CD8-positive, alpha-beta memory T cell (primary cell): Measurements from ENCODE around the gene DAPL1. TPM values are rescaled to one million over a fixed set of nuclear protein-coding genes. Genes with fewer than 3 reads are reported as not detected.

Experiments
- CTCF ChIA-PET: fragments of 350-600 bp; sonication (Branson Sonifier 250); formaldehyde crosslinking; loops from one replicate; lab custom pipeline; 2021; ENCODE audit warnings: antibody characterized with exemption; lab: Charles Lee
- POLR2A ChIA-PET: fragments of 350-600 bp; sonication (Branson Sonifier 250); formaldehyde crosslinking; loops from one replicate; lab custom pipeline; 2021; ENCODE audit warnings: antibody characterized with exemption; lab: Charles Lee
- DNase-seq, 5 donors: peaks; one replicate each; pipeline versions ENCODE4 v3.0.0 to v3.0.0-alpha.2; 2020 to 2022; ENCODE audit warnings: mixed read lengths in 1 of 5
- H3K27ac ChIP-seq: one replicate; pipeline ENCODE4 v1.7.0; 2013; ENCODE audit warnings: low read depth, mild to moderate bottlenecking, low read length, moderate library complexity
- H3K27me3 ChIP-seq: 2 replicates; pipeline ENCODE4 v1.7.0; 2013; ENCODE audit warnings: low read length, mild to moderate bottlenecking; ENCODE audit not compliant: insufficient read depth, poor library complexity, severe bottlenecking
- H3K36me3 ChIP-seq: 2 replicates; pipeline ENCODE4 v1.7.0; 2013; ENCODE audit warnings: mild to moderate bottlenecking, low read length, moderate library complexity; ENCODE audit not compliant: insufficient read depth
- H3K4me1 ChIP-seq: 2 replicates; pipeline ENCODE4 v1.7.0; 2013; ENCODE audit warnings: mild to moderate bottlenecking, low read length, moderate library complexity; ENCODE audit not compliant: insufficient read depth
- H3K4me3 ChIP-seq: 2 replicates; pipeline ENCODE4 v1.7.0; 2013; ENCODE audit warnings: mild to moderate bottlenecking, low read length
- H3K9me3 ChIP-seq: 2 replicates; pipeline ENCODE4 v1.7.0; 2013; ENCODE audit warnings: mild to moderate bottlenecking, low read length
- H3K27ac Mint-ChIP-seq, 8 donors: one replicate each; pipeline ENCODE4 v1.8.0; 2020 to 2021; ENCODE audit warnings: mixed read lengths in 8 of 8, mild to moderate bottlenecking in 6 of 8, inconsistent platforms in 3 of 8, moderate library complexity in 3 of 8
- H3K27me3 Mint-ChIP-seq, 2 donors: one replicate each; pipeline ENCODE4 v1.8.0; 2020 to 2021; ENCODE audit warnings: mixed read lengths in 2 of 2, mild to moderate bottlenecking in 1 of 2, moderate library complexity in 1 of 2
- H3K36me3 Mint-ChIP-seq, 3 donors: one replicate each; pipeline ENCODE4 v1.8.0; 2020 to 2021; ENCODE audit warnings: mixed read lengths in 3 of 3, inconsistent platforms in 1 of 3, mild to moderate bottlenecking in 1 of 3
- H3K4me1 Mint-ChIP-seq, 3 donors: one replicate each; pipeline ENCODE4 v1.8.0; 2020 to 2021; ENCODE audit warnings: mixed read lengths in 3 of 3, inconsistent platforms in 1 of 3, mild to moderate bottlenecking in 1 of 3
- H3K4me3 Mint-ChIP-seq, 7 donors: one replicate each; pipeline ENCODE4 v1.8.0; 2020 to 2021; ENCODE audit warnings: mixed read lengths in 7 of 7, mild to moderate bottlenecking in 6 of 7, moderate library complexity in 4 of 7, inconsistent platforms in 2 of 7
- H3K9me3 Mint-ChIP-seq, 5 donors: one replicate each; pipeline ENCODE4 v1.8.0; 2020 to 2022; ENCODE audit warnings: mixed read lengths in 5 of 5, mild to moderate bottlenecking in 3 of 5, moderate library complexity in 2 of 5, inconsistent platforms in 1 of 5
- polyA plus RNA-seq: library from polyadenylated mRNA; unstranded; fragments of 300-500 nt; fragmentation: Illumina TruSeq; gene quantifications from one replicate; pipeline ENCODE4 v1.2.3, GENCODE V29; 2021
- total RNA-seq, 2 experiments: library from RNA; stranded (reverse); gene quantifications; one replicate each; pipeline ENCODE4 v1.2.3, GENCODE V29; 2021

Gene DAPL1
- total and polyA plus RNA-seq, 3 experiments from 2014 or later, result not detected

DNA sequence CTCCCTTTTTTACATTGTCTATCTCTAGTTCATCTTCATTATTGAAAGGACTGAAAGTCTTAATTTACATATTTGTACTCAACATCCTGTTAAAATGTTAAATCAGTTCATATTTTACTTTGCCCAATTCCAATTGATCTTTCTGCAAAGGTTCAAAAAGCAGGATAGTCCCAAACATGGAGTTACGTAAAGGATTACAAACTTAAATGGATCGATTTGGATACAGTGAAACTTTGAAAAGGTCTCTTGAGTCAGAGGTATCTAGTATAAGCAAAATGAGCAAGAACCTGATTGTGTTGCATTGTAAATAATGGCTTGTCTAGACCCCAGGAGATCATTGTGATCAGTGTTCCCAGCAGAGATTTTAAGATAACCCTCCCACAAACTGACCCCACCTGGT, 4.1 kb downstream of the DAPL1 start:
- H3K36me3 ChIP-seq, result no peaks in the 10 kb centered on the region
- no peak overlapping the region for H3K27ac ChIP-seq
- Mint-ChIP-seq H3K27ac (no peak overlapping the region), H3K27me3 (peaks cover 9 to 35% of the 10 kb centered on the region in 2 donors), H3K4me3 (no peak overlapping the region), H3K36me3 (no peaks in the 10 kb centered on the region), H3K9me3 (no peaks in the 10 kb centered on the region), H3K4me1 (no peaks in the 10 kb centered on the region)
- DNase-seq, result no peak
- H3K27me3 ChIP-seq, result no peaks in the 10 kb centered on the region
- H3K4me3 ChIP-seq, result no peak overlapping the region
- ChIA-PET CTCF (no interaction called here), POLR2A (no interaction called here)
- H3K9me3 ChIP-seq, result no peaks in the 10 kb centered on the region
- H3K4me1 ChIP-seq, result no peaks in the 10 kb centered on the region

- no peaks in the 10 kb centered on the region for H3K4me1 Mint-ChIP-seq
- no peaks in the 10 kb centered on the region for H3K36me3 ChIP-seq
Observed at GRCh38 chr2:158803506-158803905, 8.4 kb downstream of the DAPL1 start.

DNA sequence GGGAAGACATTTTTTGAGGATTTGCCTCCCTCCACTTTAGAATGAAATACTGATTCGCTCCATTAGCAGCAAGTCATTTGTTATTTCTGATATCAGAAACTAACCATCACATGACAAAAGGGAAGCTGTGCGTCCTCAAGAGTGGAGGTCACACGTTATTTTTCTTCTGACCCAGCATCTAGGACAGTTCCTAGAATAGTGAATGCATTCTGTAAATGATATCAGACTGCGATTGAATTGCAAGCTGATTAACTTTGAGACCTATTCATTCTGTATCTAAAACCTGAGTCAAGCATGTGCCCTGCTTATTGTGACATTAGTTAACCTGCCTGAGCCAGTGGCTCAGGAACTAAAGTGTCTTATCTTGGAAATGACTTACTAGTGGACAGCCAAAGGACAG, 10.1 kb downstream of the DAPL1 start:
- Mint-ChIP-seq H3K9me3 (no peaks in the 10 kb centered on the region), H3K27ac (no peak overlapping the region), H3K4me1 (no peaks in the 10 kb centered on the region), H3K36me3 (no peaks in the 10 kb centered on the region), H3K4me3 (no peak overlapping the region), H3K27me3 (peaks cover 5 to 27% of the 10 kb centered on the region in 2 donors)
- POLR2A ChIA-PET, result no interaction called here
- H3K4me1 ChIP-seq, result no peaks in the 10 kb centered on the region
- no peaks in the 10 kb centered on the region for H3K27me3 ChIP-seq
- DNase-seq, result no peak
- H3K4me3 ChIP-seq, result no peak overlapping the region
- H3K9me3 ChIP-seq, result no peaks in the 10 kb centered on the region
- CTCF ChIA-PET, result no interaction called here
- no peak overlapping the region for H3K27ac ChIP-seq
- no peaks in the 10 kb centered on the region for H3K36me3 ChIP-seq

More at GRCh38 chr2:158803506-158803905, 8.4 kb downstream of the DAPL1 start:
- Histone ChIP-seq H3K4me1 (no peaks in the 10 kb centered on the region), H3K9me3 (no peaks in the 10 kb centered on the region), H3K27ac (no peak overlapping the region), H3K27me3 (no peaks in the 10 kb centered on the region), H3K4me3 (no peak overlapping the region)
- ChIA-PET POLR2A (no interaction called here), CTCF (interaction anchor here (1.6 kb wide), 1 partner anchor 9 kb away, joined by 3 read pairs; no protein-coding TSS in a partner anchor)
- Mint-ChIP-seq H3K27ac (no peak overlapping the region), H3K27me3 (peaks cover 7 to 22% of the 10 kb centered on the region in 2 donors), H3K9me3 (no peaks in the 10 kb centered on the region), H3K36me3 (no peaks in the 10 kb centered on the region), H3K4me3 (no peak overlapping the region)
- no peak for DNase-seq

GRCh38 chr2:158805936-158806335, 10.8 kb downstream of the DAPL1 start:
- peaks cover 4 to 25% of the 10 kb centered on the region in 2 donors for H3K27me3 Mint-ChIP-seq
- no peaks in the 10 kb centered on the region for H3K4me1 ChIP-seq
- no peak overlapping the region for H3K27ac Mint-ChIP-seq
- H3K36me3 ChIP-seq, result no peaks in the 10 kb centered on the region
- no peak for DNase-seq
- no peak overlapping the region for H3K4me3 Mint-ChIP-seq
- no peaks in the 10 kb centered on the region for H3K36me3 Mint-ChIP-seq
- no peaks in the 10 kb centered on the region for H3K9me3 Mint-ChIP-seq
- CTCF ChIA-PET, result no interaction called here
- POLR2A ChIA-PET, result no interaction called here
- no peaks in the 10 kb centered on the region for H3K9me3 ChIP-seq
- no peaks in the 10 kb centered on the region for H3K27me3 ChIP-seq
- no peak overlapping the region for H3K27ac ChIP-seq
- no peaks in the 10 kb centered on the region for H3K4me1 Mint-ChIP-seq
- H3K4me3 ChIP-seq, result no peak overlapping the region

DNA sequence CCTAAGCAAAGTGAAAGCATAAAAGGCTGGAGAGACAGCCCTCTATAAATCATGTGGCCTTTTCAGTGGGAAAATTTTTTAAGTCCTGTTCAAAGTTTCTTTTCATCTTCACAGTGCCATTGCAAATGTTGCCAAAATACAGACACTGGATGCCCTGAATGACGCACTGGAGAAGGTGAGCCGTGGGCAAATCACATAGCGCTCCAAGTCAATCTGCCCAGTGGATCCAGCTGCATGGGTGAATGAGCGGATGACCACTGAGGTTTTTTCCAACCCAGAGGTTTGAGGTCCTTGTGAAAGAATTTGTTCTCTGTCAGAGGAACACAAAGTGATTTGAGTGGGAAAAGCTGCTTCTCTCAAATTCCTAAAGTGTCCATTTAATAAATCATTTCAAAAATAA, 11.8 kb downstream of the DAPL1 start:
- no peaks in the 10 kb centered on the region for H3K9me3 ChIP-seq
- Mint-ChIP-seq H3K4me1 (no peaks in the 10 kb centered on the region), H3K27ac (no peak overlapping the region), H3K27me3 (peaks cover 4 to 27% of the 10 kb centered on the region in 2 donors), H3K9me3 (no peaks in the 10 kb centered on the region), H3K36me3 (no peaks in the 10 kb centered on the region), H3K4me3 (no peak overlapping the region)
- no peaks in the 10 kb centered on the region for H3K4me1 ChIP-seq
- H3K27ac ChIP-seq, result no peak overlapping the region
- DNase-seq, result no peak
- no peaks in the 10 kb centered on the region for H3K36me3 ChIP-seq
- no peaks in the 10 kb centered on the region for H3K27me3 ChIP-seq
- ChIA-PET CTCF (no interaction called here), POLR2A (no interaction called here)
- no peak overlapping the region for H3K4me3 ChIP-seq

GRCh38 chr2:158808426-158808825, 13.3 kb downstream of the DAPL1 start:
- Histone ChIP-seq H3K36me3 (no peaks in the 10 kb centered on the region), H3K27ac (no peak overlapping the region), H3K9me3 (no peaks in the 10 kb centered on the region), H3K4me3 (no peak overlapping the region), H3K27me3 (no peaks in the 10 kb centered on the region), H3K4me1 (no peaks in the 10 kb centered on the region)
- ChIA-PET POLR2A (no interaction called here), CTCF (no interaction called here)
- H3K4me3 Mint-ChIP-seq, result no peak overlapping the region
- peaks cover 9 to 33% of the 10 kb centered on the region in 2 donors for H3K27me3 Mint-ChIP-seq
- H3K27ac Mint-ChIP-seq, result no peak overlapping the region
- no peaks in the 10 kb centered on the region for H3K9me3 Mint-ChIP-seq
- H3K36me3 Mint-ChIP-seq, result no peaks in the 10 kb centered on the region
- no peaks in the 10 kb centered on the region for H3K4me1 Mint-ChIP-seq
- no peak for DNase-seq

GRCh38 chr2:158809816-158810215, 14.7 kb downstream of the DAPL1 start:
- no peak for DNase-seq
- H3K9me3 Mint-ChIP-seq, result no peaks in the 10 kb centered on the region

GRCh38 chr2:158810731-158811460, 15.8 kb downstream of the DAPL1 start:
- Mint-ChIP-seq H3K36me3 (no peaks in the 10 kb centered on the region), H3K27me3 (peaks cover 10 to 41% of the 10 kb centered on the region in 2 donors), H3K4me1 (no peaks in the 10 kb centered on the region), H3K9me3 (no peaks in the 10 kb centered on the region), H3K4me3 (no peak overlapping the region), H3K27ac (no peak overlapping the region)
- H3K27me3 ChIP-seq, result no peaks in the 10 kb centered on the region
- ChIA-PET CTCF (no interaction called here), POLR2A (no interaction called here)
- DNase-seq, result no peak
- no peak overlapping the region for H3K4me3 ChIP-seq
- no peaks in the 10 kb centered on the region for H3K36me3 ChIP-seq
- no peaks in the 10 kb centered on the region for H3K4me1 ChIP-seq
- no peaks in the 10 kb centered on the region for H3K9me3 ChIP-seq
- H3K27ac ChIP-seq, result no peak overlapping the region

More at GRCh38 chr2:158809816-158810215, 14.7 kb downstream of the DAPL1 start:
- POLR2A ChIA-PET, result no interaction called here
- H3K4me3 Mint-ChIP-seq, result no peak overlapping the region
- CTCF ChIA-PET, result no interaction called here
- Histone ChIP-seq H3K27me3 (no peaks in the 10 kb centered on the region), H3K27ac (no peak overlapping the region), H3K4me1 (no peaks in the 10 kb centered on the region), H3K9me3 (no peaks in the 10 kb centered on the region), H3K4me3 (no peak overlapping the region), H3K36me3 (no peaks in the 10 kb centered on the region)
- H3K4me1 Mint-ChIP-seq, result no peaks in the 10 kb centered on the region
- peaks cover 10 to 38% of the 10 kb centered on the region in 2 donors for H3K27me3 Mint-ChIP-seq
- no peak overlapping the region for H3K27ac Mint-ChIP-seq
- H3K36me3 Mint-ChIP-seq, result no peaks in the 10 kb centered on the region
